ENCODE measurements around the gene KCNK6. TPM values are rescaled to one million over a fixed set of nuclear protein-coding genes. Genes with fewer than 3 reads are reported as not detected.

KCNK6 gene
- total RNA-seq, 4 donors from 2014 or later = 7.4 to 19.3 (median 12.3) TPM

GRCh38 chr19:38351865-38352395 lies 32.3 kb downstream of the KCNK6 start:
- no peaks in the 10 kb centered on the region for H3K27me3 ChIP-seq
- no peak overlapping the region for H3K27ac ChIP-seq
- H3K36me3 ChIP-seq = no peaks in the 10 kb centered on the region
- no peak overlapping the region for H3K4me3 ChIP-seq
- no peak for DNase-seq
- no peak for TF ChIP-seq CTCF (IDR thresholded peaks at IDR 0.05)
- no peaks in the 10 kb centered on the region for H3K4me1 ChIP-seq
- no peaks in the 10 kb centered on the region for H3K9me3 ChIP-seq

- DNase-seq = no peak
- Histone ChIP-seq H3K4me1 (no peaks in the 10 kb centered on the region), H3K4me3 (no peak overlapping the region), H3K36me3 (no peaks in the 10 kb centered on the region), H3K9me3 (no peaks in the 10 kb centered on the region), H3K27ac (no peak overlapping the region), H3K27me3 (no peaks in the 10 kb centered on the region)
- TF ChIP-seq POLR2A (IDR thresholded peaks at IDR 0.05) (no peak), CTCF (IDR thresholded peaks at IDR 0.05) (no peak)
These were observed 33.0 kb downstream of the KCNK6 start for GRCh38 chr19:38352611-38353010.

- Histone ChIP-seq H3K27ac (no peak overlapping the region), H3K27me3 (no peaks in the 10 kb centered on the region)
- no peak for TF ChIP-seq CTCF (IDR thresholded peaks at IDR 0.05)
- TF ChIP-seq POLR2A (IDR thresholded peaks at IDR 0.05) = no peak
These were observed 36.4 kb downstream of the KCNK6 start for GRCh38 chr19:38355728-38356725.

GRCh38 chr19:38358071-38358470 lies 38.4 kb downstream of the KCNK6 start:
- no peak overlapping the region for H3K27ac ChIP-seq
- peaks cover 0 to 19% (median 4%) of the 10 kb centered on the region in 4 donors for H3K4me1 ChIP-seq
- no peaks in the 10 kb centered on the region for H3K36me3 ChIP-seq
- H3K9me3 ChIP-seq = no peaks in the 10 kb centered on the region
- no peak overlapping the region for H3K4me3 ChIP-seq
- no peak for DNase-seq
- TF ChIP-seq CTCF (IDR thresholded peaks at IDR 0.05) (no peak), POLR2A (IDR thresholded peaks at IDR 0.05) (no peak)
- H3K27me3 ChIP-seq = no peaks in the 10 kb centered on the region

More at GRCh38 chr19:38355728-38356725, 36.4 kb downstream of the KCNK6 start:
- Histone ChIP-seq H3K4me1 (peaks cover 0 to under 1% (median 0%) of the 10 kb centered on the region in 4 donors), H3K4me3 (no peak overlapping the region), H3K9me3 (no peaks in the 10 kb centered on the region), H3K36me3 (no peaks in the 10 kb centered on the region)
- DNase-seq = no peak

GRCh38 chr19:38359242-38360021 lies 39.8 kb downstream of the KCNK6 start:
- TF ChIP-seq CTCF (IDR thresholded peaks at IDR 0.05) (no peak), POLR2A (IDR thresholded peaks at IDR 0.05) (no peak)
- H3K4me1 ChIP-seq = peaks cover 0 to 19% (median 4%) of the 10 kb centered on the region in 4 donors
- H3K4me3 ChIP-seq = no peak overlapping the region
- H3K27ac ChIP-seq = no peak overlapping the region
- H3K27me3 ChIP-seq = no peaks in the 10 kb centered on the region
- H3K9me3 ChIP-seq = no peaks in the 10 kb centered on the region
- H3K36me3 ChIP-seq = no peaks in the 10 kb centered on the region
- DNase-seq = no peak
